ENCODE measurements around the gene IGFBP2. TPM values are rescaled to one million over a fixed set of nuclear protein-coding genes. Genes with fewer than 3 reads are reported as not detected.
A peak's percentile ranks its signal among the peaks of the same experiment; 100 is the strongest.

IGFBP2 gene
- total RNA-seq, 1 donor from 2014 or later = 336 TPM

DNA sequence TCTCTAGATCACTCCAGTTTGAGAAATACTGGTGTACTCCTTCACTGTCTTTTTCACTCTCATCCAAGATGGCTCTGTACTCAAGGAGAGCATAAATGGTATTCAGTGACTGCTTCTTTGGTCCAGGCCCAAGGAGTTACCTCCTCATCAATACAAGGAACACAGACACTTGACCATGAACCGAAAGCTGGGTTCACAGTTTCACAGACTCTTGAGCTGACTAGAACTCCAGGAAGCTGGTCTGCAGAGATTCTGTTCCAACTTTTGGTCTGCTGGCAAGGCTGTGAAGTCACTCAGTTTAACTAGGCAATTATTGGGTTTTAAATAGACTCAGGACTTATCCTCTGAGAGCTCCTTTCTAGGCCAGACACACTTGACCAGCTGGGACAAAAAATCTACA is 69.5 kb downstream of the IGFBP2 start:
- peak; percentile 13 for DNase-seq

DNA sequence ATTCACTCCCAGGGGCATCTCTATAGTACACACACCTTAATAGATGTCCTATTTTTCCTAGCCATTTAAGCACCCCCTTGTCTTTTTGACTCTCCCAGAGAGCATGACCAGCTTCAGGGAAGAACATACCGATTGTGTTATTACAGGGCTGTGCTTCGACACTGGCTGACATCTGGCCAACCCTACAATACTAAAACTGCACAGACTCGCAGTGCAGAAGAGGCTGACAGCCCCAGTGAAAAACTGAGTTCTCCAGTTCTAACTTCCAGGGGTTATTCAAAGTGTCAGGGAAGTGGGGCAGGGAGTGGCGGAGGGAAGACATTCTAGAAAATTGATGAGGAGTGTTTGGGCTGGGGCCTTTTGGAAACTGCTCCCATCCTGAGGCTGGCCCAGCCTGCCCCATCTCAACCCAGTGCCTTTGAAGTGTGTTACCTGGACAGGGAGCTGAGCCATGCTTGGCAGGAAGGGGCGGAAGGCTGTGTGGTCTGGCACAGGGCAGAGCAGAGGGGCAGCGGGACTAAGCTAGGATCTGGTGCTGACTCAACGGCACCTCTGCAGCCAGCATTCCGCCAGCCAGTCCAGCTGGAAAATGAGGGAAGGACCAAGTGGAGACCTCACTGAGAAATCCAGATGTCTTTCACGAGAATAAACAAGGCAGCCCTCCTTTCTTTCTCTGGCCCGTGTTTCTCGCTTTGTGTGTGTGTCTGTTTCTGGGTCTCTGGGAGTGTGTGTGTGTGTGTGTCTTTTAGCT is 77.5 kb downstream of the IGFBP2 start:
- peak; percentile 85 for DNase-seq

DNA sequence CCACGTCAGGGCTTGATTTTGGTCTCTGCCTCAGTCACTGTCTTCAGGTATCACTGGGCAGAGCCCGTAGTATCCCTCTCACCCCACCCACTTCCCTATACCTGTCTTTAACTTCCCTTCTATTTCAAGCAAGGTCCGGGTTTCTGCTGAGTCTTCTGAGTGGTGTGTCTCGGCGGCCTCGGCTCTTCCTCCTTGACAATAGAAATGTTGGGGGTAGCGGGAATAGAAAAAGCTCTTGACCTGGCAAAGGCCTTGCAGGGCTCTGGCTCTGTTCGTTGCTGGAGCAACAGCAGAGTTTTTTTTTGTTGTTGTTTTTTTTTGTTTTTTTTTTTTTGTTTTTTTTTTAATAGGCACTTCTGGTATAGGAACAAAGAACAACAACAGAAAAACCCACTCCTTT is 78.1 kb downstream of the IGFBP2 start:
- no peak for DNase-seq

DNA sequence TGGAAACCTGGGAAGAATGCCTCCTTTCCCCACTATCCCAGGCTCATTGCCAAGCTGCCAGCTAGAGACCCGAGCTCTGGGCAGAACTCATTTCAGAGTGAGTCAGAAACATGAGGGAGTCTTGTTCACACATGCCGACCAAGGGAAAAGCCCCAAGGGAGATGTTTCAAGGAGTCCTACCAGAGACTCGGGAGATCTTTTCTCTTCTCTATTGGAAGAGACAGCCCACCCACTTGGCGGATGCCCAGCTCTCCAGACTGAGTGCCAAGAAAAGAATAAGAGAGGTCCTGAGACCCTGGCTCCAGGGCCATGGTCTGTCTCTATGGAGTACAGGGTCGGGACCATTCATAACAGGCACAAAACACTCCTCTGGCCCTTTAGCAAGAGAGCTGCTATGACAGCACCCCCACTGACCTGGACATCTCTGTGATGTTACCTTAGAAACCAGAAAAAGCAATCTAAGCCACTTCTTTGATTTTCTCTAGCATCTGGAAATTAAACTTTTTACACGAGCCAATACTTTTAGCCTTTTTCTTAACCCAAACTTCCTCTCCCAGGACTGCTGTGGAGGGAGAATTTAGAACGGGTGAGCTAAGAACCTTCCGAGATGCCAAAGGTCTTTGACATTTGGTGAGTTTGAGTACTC is 80.6 kb downstream of the IGFBP2 start:
- DNase-seq = peak; percentile 80

Other genes with a start within 250 kb of the IGFBP2 start
- 16.3 TPM for gene SMARCAL1, start 220.9 kb upstream of the IGFBP2 start, total RNA-seq
- gene RPL37A, start 134.6 kb upstream of the IGFBP2 start, total RNA-seq = 933 TPM
- 499 TPM for gene IGFBP5, start 62.1 kb downstream of the IGFBP2 start, total RNA-seq
- gene TNP1, start 226.6 kb downstream of the IGFBP2 start, total RNA-seq = not detected